KMS-11 (cell line): ENCODE results near the gene OCEL1.

Experiments used
- H2AFZ ChIP-seq: fragments of 200-600 bp; sonication (generic); 2 replicates; pipeline ENCODE4 v1.6.1; 2016; ENCODE audit warnings: antibody characterized with exemption, mixed run types, low read depth
- H3K27ac ChIP-seq: fragments of 200-600 bp; sonication (generic); 2 replicates; pipeline ENCODE4 v1.6.1; 2016; ENCODE audit warnings: mild to moderate bottlenecking, mixed run types
- H3K27me3 ChIP-seq: fragments of 200-600 bp; sonication (generic); 2 replicates; pipeline ENCODE4 v1.6.1; 2017; ENCODE audit warnings: mild to moderate bottlenecking, low read depth, mixed run types, moderate library complexity; ENCODE audit not compliant: insufficient read depth
- H3K36me3 ChIP-seq: fragments of 200-600 bp; sonication (generic); 2 replicates; pipeline ENCODE4 v1.6.1; 2017; ENCODE audit warnings: mild to moderate bottlenecking, mixed run types; ENCODE audit not compliant: insufficient read depth
- H3K4me1 ChIP-seq: fragments of 200-600 bp; sonication (generic); 2 replicates; pipeline ENCODE4 v1.6.1; 2016; ENCODE audit warnings: mild to moderate bottlenecking, low read depth, mixed run types; ENCODE audit not compliant: poor library complexity, severe bottlenecking
- H3K4me2 ChIP-seq: fragments of 200-600 bp; sonication (generic); 2 replicates; pipeline ENCODE4 v1.7.0; 2016; ENCODE audit warnings: mild to moderate bottlenecking, mixed run types
- H3K4me3 ChIP-seq: fragments of 200-600 bp; sonication (generic); IDR thresholded peaks from 2 replicates; pipeline ENCODE4 v1.6.1; 2017; ENCODE audit warnings: low read depth, low read length, mixed read lengths; ENCODE audit not compliant: insufficient read depth
- H3K79me2 ChIP-seq: fragments of 200-600 bp; sonication (generic); 2 replicates; pipeline ENCODE4 v1.6.1; 2016; ENCODE audit warnings: low read depth, mixed run types; ENCODE audit not compliant: insufficient read depth
- H3K9ac ChIP-seq: fragments of 200-600 bp; sonication (generic); 2 replicates; pipeline ENCODE4 v1.6.1; 2016; ENCODE audit warnings: mild to moderate bottlenecking, mixed run types
- H4K20me1 ChIP-seq: fragments of 200-600 bp; sonication (generic); 2 replicates; pipeline ENCODE4 v1.6.1; 2016; ENCODE audit warnings: mild to moderate bottlenecking, mixed run types; ENCODE audit not compliant: insufficient read depth
- TF ChIP-seq, protein P1 (sequence below): fragments of 200-600 bp; sonication (generic); conservative IDR thresholded peaks from 2 replicates; pipeline ENCODE4 v1.6.1; 2017; ENCODE audit warnings: low read depth, mild to moderate bottlenecking, antibody characterized with exemption, low read length, moderate library complexity, mixed read lengths

Gene OCEL1

DNA sequence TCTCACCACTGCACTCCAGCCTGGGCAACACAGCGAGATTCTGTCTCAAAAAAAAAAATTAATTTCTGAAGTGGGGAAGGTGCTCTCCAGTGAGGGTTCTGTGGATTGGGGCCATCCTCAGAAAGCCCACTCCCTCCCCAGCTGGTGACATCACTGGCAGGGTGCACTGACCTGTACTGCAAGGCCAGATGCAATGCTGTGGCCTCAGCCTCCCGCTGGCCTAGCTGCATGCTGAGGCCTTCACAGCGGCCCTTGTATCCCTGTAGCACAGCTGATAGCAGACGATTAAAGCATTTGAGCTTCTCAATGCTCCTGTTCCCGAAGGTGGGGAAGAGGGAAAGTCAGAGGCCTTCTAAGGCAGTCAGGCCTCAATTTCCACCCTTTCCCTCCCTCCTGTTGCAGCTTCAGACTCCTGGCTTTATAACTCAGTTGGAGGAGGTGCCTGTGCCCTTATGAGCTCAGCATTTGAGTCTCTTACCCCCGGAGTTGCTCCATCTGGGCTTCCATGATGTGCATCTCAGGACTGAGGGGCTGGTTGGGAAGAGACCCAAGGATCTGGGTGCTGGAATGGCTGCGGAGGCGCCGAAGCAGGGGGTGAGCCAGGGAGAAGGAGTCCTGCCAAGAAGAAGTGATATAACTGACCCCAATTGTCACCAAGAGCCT is 33.2 kb downstream of the OCEL1 start:
- Histone ChIP-seq H3K27me3 (no peaks in the 10 kb centered on the region; the same call in 1 of the 2 replicates), H2AFZ (no peak overlapping the region), H3K79me2 (no peaks in the 10 kb centered on the region), H3K4me1 (no peaks in the 10 kb centered on the region), H3K27ac (no peak overlapping the region), H3K4me2 (no peak overlapping the region), H3K4me3 (no peak overlapping the region), H3K36me3 (no peaks in the 10 kb centered on the region), H4K20me1 (no peaks in the 10 kb centered on the region), H3K9ac (no peak overlapping the region)
- TF ChIP-seq, protein P1, sequence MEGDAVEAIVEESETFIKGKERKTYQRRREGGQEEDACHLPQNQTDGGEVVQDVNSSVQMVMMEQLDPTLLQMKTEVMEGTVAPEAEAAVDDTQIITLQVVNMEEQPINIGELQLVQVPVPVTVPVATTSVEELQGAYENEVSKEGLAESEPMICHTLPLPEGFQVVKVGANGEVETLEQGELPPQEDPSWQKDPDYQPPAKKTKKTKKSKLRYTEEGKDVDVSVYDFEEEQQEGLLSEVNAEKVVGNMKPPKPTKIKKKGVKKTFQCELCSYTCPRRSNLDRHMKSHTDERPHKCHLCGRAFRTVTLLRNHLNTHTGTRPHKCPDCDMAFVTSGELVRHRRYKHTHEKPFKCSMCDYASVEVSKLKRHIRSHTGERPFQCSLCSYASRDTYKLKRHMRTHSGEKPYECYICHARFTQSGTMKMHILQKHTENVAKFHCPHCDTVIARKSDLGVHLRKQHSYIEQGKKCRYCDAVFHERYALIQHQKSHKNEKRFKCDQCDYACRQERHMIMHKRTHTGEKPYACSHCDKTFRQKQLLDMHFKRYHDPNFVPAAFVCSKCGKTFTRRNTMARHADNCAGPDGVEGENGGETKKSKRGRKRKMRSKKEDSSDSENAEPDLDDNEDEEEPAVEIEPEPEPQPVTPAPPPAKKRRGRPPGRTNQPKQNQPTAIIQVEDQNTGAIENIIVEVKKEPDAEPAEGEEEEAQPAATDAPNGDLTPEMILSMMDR = no peak

DNA sequence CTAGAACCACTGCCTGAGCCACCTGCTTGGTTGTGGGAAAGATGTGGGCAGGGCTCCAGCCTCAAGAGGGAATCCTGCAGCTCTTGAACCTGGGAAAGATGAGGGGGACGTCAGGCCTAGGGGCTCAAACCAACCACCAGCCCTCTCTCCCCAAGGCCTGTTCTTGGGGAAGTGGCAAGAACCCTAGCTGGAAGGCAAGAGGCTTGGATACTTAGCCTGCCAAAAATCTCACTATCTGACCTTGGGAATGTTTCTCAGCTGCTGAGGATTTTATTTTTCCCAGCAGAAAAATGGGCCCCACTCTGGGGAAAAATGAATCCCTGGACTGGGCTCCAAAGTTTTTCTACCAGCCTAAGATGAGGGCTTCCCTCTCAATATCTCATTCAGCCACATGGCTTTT is 33.9 kb downstream of the OCEL1 start:
- TF ChIP-seq, protein P1 = no peak
- H3K27me3 ChIP-seq = no peaks in the 10 kb centered on the region; the same call in 1 of the 2 replicates

GRCh38 chr19:17260842-17261325 is 34.9 kb downstream of the OCEL1 start:
- no peak overlapping the region for H3K27ac ChIP-seq
- H4K20me1 ChIP-seq = no peaks in the 10 kb centered on the region
- no peak overlapping the region for H3K4me3 ChIP-seq
- H3K9ac ChIP-seq = no peak overlapping the region
- no peaks in the 10 kb centered on the region for H3K4me1 ChIP-seq
- H3K79me2 ChIP-seq = no peaks in the 10 kb centered on the region
- TF ChIP-seq, protein P1 = peak; percentile 91
- no peaks in the 10 kb centered on the region for H3K36me3 ChIP-seq
- H2AFZ ChIP-seq = peak overlapping the region; percentile 69
- H3K4me2 ChIP-seq = no peak overlapping the region
- H3K27me3 ChIP-seq = no peaks in the 10 kb centered on the region

More for the DNA sequence above, 33.9 kb downstream of the OCEL1 start:
- Histone ChIP-seq H2AFZ (no peak overlapping the region), H3K27ac (no peak overlapping the region), H3K4me1 (no peaks in the 10 kb centered on the region), H3K79me2 (no peaks in the 10 kb centered on the region), H3K36me3 (no peaks in the 10 kb centered on the region), H3K4me3 (no peak overlapping the region), H3K9ac (no peak overlapping the region), H3K4me2 (no peak overlapping the region), H4K20me1 (no peaks in the 10 kb centered on the region)

DNA sequence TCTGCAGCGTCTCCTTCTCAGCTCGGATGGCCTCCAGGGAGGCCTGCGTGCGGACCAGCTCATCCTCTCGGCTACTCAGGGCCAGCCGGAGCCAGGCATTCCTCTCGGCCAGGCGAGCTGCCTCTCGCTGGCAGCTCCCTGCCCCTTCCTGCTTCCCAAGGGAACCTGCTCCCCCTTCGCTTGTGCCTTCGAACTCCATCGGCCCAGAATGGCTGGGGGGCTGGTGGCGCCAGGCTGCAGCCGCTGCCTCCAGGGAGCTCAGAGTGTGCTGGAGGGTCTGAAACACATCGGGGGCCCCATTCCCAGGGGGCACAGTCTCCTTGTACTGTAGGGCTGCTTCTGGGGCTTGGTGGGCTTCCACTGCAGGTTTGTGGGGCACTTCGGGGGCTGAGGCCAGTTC is 36.5 kb downstream of the OCEL1 start:
- Histone ChIP-seq H3K9ac (no peak overlapping the region), H3K36me3 (no peaks in the 10 kb centered on the region), H2AFZ (no peak overlapping the region), H3K27ac (no peak overlapping the region), H3K4me3 (no peak overlapping the region), H3K4me2 (no peak overlapping the region), H3K79me2 (no peaks in the 10 kb centered on the region), H4K20me1 (no peaks in the 10 kb centered on the region), H3K27me3 (no peaks in the 10 kb centered on the region), H3K4me1 (peaks cover 6% of the 10 kb centered on the region)
- TF ChIP-seq, protein P1 = no peak
